HG02943 (cell line): ENCODE results near the gene KLK2.

Source experiments
- ATAC-seq: cut with Tn5 transposase; IDR thresholded peaks from one replicate; pipeline ENCODE4 v1.9.1; 2021; ENCODE audit warnings: mild to moderate bottlenecking, low read depth, moderate library complexity; ENCODE audit not compliant: unreplicated experiment

The KLK2 gene

DNA sequence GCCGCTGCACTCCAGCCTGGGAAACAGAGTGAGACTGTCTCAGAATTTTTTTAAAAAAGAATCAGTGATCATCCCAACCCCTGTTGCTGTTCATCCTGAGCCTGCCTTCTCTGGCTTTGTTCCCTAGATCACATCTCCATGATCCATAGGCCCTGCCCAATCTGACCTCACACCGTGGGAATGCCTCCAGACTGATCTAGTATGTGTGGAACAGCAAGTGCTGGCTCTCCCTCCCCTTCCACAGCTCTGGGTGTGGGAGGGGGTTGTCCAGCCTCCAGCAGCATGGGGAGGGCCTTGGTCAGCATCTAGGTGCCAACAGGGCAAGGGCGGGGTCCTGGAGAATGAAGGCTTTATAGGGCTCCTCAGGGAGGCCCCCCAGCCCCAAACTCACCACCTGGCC lies at the start of gene KLK2:
Gene KLK2, plus strand, starts transcription at position 384 of the 400 bp plus-strand sequence. CDS start 35 bp downstream, outside the sequence.
- ATAC-seq: no peak

DNA sequence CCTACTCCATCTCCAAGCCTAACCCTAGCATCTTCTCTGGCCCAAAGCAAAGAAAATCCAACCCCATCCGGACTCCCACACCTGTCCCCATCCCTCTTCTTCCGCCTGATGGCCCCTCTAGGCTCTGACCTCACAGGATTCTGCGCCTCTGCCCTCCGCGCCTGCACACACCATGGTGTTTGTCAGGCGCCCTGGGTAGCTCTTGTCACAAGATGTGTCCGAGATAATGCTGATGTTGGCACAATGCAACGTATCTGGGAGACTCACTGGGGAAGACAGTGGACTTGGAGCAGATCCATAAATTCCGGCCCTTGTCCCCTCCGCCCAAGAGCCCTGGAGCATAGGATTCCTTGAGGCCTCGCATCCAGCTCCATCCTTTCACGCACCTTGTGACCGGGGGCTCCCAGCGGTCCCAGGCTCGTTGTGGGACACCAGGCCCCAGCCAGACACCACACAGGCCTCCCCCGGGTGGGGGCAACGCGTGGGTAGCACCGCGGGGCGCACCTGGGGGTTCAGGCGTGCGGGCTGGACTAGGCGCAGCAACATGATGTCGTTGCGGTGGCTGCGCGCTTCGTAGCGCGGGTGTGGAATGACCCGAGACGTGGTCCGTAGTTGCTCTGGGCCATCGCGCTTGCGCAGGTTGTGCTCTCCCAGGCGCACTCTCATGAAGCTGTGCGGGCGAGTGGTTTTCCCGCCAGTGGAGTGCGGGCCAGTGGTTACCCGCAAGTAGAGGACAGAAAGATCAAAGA lies 46.6 kb upstream of the KLK2 start:
- ATAC-seq: no peak

DNA sequence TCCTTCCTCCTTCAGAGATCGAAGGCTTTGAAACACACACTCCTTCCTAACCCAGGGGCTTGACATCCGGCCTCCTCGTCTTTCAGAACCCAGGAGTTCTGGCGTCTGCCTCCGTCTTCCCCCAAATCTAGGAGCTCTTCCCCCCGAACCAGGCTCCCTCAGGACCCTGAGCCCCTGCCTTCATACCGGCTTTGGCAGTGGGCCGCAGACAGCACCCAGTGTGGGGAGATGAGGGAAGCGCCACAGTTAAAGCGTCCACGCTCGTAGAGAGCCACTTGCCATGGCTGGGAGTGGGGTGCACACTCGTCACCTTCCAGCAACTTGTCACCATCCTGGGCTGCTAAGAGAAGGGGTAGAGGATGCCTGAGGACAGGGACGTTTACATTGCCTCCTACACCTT lies 45.8 kb upstream of the KLK2 start:
- ATAC-seq: no peak

DNA sequence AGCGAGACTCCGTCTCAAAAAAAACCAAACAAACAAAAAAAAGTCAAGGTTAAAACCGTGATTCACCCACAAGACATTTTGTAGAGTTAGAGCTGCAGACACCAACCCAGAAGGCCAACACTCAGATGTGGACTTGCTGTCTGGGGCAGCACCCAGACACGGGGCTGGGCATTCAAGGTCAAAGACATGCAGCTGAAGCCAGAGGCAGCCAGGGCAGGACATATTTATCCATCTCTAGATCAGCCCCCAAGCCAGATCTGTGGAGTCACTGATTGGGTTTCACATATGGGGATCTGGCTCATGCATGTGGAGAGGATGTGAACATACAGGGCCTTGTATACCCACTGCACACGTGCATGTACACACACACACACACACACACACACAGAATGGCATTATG lies 43.4 kb upstream of the KLK2 start:
- ATAC-seq: no peak

DNA sequence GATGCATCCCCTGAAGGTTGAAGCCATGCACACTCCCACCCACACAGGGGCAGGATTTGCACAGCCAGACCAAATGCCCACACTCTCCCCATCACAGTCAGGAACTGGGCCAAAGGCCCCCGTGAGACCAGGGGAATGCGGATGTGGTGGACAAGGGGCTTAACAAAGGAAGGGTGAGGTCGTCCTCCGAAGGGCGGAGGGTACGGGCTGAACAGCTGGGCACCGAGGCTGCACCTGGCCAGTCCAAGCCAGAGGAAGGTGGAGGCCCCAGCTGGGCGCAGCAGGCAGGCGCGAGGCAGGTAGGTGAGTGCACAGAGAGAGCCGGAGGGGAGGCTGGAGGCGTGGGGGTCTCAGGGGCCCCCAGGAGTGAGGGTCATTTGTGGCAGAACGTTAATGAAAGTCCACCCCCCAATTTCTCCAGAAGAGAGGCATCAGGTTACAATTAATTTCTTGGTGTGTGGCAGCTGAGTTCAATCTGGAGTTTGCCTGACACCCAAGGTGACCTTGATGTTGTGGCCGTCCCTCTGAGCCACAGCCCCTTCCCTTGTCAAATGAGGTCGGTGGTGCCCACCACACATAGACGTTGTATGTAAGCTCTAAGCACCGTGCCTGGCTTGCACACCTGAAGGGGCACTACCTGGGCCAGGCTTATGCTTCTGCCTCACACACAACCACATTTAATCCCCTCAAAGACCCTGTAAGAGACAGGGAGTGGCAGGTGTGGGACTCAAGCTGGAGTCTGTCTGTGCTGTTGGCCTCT lies 42.8 kb upstream of the KLK2 start:
- no peak for ATAC-seq

DNA sequence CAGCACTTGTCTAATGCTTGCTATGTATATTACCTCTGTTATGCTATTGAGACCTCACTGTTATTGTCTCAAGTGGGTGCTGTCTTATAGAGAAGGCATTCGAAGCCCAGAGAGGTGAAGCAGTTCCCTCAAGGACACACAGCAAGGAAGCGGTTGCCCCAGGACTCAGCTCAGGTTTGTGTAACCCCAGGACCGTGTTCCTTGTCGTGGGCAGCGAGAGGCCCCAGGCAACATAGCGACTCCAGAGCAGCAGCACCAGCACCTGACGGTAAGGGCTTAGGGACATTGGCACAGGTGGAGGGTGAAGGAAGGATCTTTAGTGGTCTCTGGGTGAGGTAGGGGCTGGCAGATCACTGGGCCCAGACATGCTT lies 42.2 kb upstream of the KLK2 start:
- no peak for ATAC-seq

DNA sequence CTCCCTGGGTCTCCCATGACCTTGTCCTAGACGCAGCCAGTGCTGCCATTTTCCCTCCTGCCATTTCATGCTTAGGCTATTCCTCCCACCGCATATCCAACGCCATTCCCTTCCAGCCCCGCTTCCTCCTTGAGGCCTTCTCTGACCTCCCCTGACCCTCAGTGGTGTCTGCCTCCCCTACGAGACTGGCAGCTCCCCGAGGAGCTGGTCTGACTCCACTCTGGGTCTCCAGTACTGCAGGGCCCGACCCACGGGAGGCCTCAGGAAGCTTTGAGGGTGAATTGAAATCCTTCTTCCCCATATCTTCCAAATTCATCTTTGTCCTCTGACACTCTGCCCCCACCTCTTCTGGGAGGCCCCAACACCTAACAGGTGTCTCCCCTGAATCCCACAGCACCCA lies 40.6 kb upstream of the KLK2 start:
- ATAC-seq: no peak

DNA sequence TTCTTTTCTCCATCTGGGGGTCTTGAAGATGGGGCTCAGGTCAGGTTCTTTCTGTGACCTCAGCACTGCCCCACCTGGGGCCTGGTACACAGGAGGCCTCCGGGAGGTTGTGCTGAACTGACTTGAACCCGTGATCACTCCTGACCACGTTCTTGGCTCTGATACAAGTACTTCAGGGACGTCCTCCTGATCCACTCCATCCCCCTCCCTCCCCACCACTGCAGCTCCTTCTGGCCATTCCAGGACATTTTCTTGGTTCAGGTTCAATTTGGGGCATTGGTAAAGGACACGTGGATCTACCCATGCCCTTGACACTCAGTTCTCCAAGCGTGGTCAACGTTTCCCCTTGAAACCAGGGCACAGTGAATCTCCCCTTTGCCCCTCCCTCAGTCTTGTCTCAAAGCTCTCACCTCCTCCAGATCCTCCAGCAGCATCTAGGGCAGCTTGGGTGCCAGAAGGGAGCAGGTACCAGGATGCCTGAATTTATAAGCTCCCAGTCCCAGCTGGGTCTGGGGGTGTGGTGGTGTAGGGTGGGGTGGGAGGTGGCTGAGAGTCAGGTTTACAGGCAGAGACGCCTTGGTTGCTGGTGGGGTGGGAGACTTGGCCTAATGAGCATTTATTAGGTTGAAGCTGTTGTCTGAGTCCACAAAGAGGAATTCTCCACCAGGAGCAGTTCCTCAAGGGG lies 40.0 kb upstream of the KLK2 start, which contains the start of gene KLK15:
Gene KLK15, minus strand, starts transcription at position 458 of the 685 bp plus-strand sequence. CDS start 2,082 bp downstream, outside the sequence.
- no peak for ATAC-seq

DNA sequence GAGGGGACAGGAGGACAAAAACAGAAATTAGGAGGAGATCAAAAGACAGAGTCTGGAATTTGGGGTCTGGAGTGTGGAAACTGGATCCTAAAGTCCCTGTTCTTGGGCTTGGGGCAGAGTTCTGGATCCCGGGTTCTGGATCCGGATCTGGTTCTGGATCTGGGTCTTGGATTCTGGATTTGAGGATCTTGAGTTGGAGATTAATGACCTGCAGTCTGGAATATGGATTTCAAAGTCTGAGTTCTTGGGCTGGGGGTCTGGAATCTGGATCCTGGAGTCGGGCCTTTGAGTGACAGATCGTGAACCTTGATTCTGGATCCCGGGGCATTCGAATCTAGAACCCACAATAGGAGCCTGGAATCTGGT lies 39.5 kb upstream of the KLK2 start:
- ATAC-seq: no peak

DNA sequence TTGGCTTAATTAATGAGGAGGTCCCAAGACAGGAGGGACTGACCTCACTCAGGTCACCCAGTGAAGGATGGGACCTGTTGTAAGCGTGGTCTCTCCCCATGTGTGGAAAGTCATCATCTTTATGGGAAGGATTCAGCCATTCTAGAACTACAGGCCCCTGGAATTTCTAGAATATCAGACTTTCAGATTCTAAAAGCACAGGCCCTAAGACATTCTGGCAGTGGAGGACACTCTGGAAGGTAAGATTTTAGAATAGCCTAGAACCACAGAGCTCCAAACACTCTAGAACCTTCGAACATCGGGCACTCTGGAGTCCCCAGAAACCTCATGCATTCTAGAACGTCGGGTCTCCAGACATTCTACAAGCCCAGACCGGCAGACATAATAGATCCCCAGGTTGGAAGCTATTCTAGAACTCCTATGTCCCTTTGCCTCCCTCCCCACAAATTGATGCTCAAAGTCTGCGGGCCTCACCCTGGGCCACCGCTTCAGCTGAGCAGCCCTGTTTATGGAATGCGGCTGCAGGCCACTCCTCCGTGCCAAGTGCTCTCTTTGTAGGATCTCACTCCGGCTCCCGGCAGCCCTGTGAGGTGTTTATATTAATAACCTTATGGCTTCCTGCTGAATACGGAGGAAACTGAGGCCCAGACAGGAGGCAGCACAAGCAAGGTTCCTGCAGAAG lies 38.0 kb upstream of the KLK2 start:
- no peak for ATAC-seq

DNA sequence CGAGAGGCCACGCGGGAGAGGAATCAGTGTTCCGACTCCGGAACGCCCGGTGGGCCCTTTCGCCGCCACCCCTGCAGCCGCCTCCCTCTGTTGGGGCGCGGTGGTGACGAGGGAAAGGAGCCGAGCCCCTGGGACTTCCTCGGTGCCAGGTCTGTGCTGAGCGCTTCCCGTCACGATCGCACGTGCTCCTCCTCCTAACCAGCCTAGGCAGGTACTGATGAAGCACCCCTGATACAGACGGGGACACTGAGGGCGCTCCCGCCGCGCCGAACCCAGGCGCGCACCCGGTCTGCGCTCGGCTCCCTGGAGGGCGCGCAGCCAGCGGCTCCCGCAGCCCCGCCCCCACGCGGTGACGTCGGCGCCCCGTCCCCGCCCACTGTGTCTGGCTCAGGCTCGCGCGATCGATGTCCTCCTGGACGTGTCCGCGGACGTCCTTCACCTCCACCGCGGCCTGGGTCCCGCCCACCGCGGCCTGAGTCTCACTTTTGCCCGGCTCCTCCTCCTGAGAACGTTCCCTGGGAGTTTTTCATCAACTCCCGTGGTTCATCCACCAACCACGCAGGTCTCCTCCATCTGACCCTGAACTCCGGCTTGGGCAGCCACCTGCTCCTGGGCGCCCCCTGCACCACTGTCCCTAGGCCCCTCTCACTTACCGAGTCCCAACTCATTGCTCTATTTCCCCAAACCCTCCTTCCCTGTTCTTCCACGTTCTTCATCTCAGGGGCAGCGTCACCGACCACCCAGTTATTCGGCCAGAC lies 37.3 kb upstream of the KLK2 start:
- no peak for ATAC-seq

DNA sequence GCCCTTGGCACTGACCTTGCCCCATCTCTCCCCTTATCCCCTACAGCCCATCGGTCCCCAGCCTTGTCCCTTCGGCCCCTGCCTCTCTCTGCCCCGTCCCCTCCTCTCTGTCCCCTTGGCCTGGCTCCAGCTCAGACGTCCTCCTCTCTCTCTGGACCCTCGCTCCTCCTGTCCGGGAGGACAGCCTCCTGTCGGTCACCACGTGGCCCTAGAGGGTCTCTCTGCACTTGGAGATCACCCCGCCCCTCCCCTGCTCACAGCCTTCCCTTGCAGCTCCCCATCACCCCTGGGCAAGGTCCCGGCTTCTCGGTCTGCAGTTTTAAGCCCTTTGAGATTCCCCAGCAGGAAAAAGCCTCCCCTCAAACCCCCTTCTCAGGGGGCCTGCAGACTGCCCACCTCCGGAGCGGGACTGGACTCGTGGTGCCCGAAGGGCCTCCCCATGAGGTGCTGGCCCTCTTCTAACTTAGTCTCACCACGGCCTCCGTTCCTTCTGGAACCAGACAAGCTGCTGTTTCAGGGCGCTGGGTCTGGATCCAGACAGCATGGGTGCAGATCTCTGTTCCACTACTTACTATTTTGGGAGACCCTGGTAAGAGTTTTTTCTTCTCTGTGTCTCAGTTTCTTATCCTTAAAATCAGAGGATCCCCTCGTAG lies 36.6 kb upstream of the KLK2 start:
- ATAC-seq: no peak

DNA sequence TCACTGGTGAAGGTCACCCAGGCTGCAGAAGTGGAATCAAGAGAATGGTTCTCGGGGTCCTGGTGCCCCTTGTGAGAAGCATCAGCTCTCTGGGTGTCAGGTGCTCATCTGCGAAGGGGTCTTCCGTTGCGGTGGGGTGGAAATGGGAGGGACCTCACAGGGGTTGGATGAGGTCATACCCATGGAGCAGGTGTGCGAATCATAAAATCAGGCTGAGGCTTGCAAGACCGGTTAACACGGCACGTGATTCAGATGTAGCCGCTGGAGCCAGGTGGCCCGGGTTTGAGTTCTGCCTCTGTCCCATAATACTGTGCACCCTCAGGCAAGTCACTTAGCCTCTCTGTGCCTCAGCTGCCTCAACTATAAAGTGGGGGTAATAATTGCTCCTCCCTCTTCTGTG lies 35.9 kb upstream of the KLK2 start:
- ATAC-seq: no peak

DNA sequence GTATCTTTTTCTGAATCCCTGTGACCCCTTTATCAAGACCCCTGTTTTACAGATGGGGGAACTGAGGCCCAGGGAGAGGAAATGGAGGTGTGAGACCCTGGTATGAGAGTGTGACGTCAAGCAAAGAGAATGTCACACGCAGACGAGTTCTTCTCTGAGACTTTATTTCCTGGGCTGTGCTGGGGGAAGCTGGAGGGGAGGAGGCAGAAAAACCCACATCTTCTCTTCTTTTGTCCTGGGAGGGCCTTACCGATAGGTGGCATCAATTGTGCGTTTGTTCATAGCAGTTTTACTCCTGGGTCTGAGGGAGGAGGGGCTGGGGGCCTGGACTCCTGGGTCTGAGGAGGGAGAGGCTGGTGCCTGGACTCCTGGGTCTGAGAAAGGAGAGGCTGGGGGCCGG lies 35.0 kb upstream of the KLK2 start:
- ATAC-seq: no peak

DNA sequence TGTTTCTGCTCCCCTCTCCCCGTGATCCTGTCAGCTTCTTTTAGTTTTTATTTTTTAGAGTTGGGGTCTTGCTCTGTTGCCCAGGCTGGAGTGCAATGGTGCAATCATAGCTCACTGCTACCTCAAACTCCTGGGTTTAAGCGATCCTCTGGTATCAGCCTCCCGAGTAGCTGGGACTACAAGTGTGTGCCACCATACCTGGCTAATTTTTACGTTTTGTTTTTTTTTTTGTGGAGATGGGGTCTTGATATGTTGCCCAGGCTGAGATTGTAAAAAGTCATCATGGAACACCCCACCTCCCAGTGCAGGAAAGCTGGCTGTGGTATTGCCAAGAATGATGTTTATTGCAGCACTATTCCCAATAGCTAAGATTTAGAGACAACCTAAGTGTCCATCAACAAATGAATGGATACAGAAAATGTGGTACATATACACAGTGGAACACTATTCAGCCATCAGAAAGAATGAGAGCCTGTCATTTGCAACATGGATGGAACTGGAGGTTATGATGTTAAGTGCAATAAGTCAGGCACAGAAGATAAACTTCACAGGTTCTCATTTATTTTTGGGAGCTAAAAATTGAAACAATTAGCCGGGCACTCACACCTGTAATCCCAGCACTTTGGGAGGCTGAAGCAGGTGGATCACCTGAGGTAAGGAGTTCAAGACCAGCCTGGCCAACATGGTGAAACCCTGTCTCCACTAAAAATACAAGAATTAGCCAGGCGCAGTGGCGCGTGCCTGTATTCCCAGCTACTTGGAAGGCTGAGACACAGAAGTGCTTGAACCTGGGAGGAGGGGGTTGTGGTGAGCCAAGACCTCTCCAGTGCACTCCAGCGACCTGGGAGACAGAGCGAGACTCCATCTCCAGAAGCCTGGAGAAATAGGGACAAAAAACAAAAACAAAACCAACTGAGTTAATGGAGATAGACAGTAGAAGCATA lies 33.3 kb upstream of the KLK2 start:
- ATAC-seq: no peak

DNA sequence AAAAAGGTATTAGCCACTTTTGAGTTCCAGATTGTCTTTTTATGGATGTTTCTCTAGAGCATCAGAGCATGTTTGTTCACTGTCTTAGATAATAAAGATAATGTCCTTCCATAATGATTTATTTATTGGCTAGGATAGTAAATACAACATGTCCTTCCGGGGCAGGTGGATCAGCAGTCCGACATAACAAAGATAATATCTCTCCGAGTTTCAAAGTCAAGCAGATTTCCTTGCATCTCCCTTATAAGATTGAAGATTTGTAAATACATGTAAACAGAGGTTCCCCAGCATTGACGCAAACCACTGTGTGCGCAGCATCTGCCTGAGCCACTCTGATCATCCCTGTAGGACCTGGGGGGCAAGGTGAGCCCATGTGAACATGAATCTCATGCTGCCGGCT lies 31.1 kb upstream of the KLK2 start:
- no peak for ATAC-seq

DNA sequence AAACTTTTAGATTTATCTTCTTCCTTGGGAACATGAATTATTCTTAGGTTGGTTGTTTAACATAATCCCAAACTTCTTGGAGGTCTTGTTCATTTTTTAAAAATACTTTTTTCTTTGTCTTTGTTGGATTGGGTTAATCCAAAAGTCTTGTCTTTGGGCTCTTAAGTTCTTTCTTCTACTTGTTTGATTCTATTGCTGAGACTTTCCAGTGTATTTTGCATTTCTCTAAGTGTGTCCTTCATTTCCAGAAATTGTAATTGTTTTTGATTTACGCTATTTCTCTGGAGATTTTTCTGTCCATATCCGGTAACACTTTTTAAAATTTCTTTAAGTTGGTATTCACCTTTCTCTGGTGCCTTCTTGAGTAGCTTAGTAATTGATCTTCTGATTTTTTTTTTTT lies 30.0 kb upstream of the KLK2 start:
- no peak for ATAC-seq

DNA sequence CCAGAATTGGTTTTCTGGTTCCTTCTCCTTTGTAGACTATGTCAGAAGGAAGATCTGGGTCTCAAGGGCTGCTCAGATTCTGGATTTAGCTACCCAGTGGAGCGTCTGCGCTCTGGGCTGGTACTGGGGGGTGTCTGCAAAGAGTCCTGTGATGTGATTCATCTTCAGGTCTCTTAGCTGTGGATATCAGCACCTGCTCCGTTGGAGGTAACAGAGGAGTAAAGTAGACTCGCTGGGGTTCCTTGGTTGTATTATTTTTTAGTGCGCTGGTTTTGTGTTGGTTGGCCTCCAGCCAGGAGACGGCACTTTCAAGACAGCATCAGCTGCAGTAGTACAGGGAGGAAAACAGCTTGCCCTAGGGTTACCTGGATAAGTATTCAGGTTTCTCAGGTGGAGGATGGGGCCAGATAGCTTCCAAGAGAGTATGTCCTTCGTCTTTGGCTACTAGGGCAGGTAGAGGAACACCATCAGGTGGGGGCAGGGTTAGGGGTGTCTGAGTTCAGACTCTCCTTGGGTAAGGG lies 29.5 kb upstream of the KLK2 start:
- no peak for ATAC-seq
